Activated T-cell treated with anti-CD3 and anti-CD28 coated beads for 4 hours (primary cell): ENCODE data around the gene KLF15.

ENCODE experiments used
- DNase-seq: peaks from one replicate; pipeline ENCODE4 v3.0.0-alpha.2; 2020

The KLF15 gene

DNA sequence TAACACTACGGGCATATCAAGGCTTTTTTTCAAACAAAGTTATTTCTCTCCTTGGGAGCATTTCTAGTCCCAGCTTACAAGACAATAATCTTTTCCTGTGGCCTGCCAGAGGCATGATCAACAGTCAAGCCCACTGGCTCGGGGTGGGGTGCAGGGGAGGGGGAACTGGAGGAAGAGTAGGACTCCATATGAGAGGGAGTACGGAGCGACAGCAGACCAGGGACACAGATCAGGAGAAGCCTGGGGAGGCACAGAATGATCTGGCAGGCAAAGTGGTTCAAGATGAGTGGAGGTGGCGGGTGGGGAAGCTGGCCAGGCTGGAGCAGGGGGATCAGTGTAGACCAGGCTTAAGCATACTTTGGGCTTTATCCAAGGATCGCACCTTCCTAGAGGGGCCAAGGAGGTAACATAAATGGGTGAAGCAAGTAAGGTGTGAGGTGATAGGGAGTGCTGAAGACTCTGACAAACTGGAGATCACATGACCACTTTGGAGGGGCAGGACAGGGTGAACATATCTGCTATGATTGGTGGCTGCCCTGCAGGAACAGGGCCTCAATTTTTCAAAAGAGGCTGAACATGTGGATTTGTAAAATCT, 37.4 kb downstream of the KLF15 start:
- no peak for DNase-seq

DNA sequence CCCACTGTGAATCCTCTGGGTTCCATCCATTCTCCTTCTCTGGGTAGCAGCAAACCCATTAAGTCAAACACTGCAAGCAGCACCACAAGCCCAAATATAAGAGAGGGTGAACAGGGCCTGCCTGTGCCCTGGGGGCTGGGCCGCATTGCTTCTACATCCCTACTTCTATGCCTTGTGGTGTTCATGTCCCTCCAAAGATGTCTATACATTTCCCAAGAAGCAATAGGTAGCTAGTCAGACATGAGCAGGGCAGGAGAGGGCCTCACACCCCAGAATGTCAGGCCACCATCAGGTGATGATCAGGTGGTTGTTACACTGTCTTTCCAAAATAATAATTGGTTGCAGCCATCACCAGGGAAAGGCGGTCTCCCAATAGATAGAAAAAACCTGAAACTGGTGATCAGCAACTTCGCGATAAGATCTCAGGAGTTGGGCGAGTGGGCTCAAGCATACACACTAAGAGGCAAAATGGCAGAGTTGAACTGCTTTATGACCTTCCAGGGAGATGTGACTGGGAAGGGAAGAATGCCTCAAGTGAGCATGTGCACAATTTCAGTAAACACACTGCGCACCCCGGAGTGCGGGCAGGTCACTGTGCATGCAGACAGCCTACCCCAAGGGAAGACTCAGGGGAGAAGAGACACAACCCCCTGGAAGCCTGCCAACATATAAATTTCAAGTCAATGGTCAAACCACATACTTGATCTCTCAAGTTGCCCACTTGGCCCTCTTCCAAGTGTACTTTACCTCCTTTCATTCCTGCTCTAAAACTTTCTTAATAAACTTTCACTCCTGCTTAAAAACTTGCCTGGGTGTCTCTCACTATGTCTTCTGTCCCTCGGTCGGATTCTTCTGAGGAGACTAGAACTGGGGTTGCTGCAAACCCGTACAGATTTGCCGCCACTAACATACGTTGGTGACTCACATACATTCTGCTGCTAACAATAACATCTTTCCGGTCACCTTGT, 39.9 kb downstream of the KLF15 start:
- no peak for DNase-seq

DNA sequence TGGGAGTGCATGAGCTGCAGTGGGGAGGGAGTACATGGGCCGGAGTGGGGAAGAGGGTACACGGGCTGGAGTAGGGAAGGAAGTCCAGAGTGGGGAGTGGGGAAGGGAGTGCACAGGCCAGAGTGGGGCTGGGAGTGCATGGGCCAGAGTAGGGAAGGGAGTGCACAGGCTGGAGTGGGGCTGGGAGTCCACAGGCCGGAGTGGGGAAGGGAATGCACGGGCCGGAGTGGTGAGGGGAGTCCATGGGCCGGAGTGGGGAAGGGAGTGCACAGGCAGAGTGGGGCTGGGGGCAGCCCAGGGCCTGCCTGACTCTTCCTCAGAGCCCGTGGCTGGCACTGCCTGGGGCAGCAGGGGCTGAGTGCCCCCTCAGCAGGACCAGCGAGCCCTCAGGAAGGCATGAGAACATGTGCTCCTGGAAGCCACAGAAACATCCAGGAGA, 40.7 kb downstream of the KLF15 start:
- DNase-seq: no peak

DNA sequence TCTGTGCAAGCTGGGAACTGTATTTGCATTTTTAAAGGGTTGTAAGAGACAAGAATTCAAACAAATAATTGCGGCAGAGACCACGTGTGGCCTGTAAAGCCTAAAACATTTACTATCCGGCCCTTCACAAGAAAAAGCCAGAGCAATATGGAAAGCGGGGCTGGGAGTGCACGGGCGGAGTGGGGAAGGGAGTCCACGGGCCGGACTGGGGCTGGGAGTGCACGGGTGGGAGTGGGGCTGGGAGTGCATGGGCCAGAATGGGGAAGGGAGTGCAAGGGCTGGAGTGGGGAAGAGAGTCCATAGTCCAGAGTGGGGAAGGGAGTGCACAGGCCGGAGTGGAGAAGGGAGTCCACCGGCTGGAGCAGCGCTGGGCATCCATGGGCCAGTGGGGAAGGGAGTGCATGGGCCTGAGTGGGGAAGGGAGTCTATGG, 41.2 kb downstream of the KLF15 start:
- no peak for DNase-seq

DNA sequence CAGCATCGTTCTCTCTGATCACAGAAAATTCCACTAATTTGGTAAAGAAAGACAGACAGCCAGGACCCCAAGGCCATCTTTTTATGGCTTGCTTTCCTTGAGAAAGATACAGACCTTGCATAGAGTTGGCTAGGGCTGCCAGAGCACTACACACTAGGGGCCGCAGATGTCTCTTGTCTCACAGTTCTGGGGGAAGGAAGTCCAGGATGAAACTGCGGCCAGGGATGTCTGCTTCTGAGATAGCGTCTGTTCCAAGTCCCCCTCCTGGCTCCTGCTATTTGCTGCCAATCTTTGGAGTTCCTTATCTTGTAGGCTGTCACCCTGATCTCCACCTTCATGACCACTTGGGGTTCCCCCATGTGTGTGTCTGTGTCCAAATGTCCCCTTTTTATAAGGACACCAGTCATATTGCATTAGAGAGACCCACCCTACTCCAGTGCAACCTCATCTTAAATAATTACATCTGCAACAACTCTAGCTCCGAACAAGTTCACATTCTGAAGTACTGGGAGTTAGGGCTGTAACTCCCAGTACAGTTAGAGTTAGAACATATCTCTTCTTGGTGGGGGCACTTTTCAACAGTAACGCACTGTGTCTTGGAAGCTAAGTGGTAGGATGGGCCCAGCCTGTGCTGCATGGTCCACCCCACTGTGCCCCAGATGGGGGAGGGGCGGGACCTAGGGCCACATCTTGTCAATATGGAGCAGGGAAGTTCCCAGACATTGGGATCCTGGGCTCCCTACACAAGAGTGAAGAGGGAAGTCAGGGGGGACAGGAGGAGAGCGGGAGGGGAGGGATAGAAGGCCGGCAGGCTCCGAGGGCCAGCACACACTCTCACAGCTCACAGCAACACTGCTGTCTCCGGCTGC, 42.2 kb downstream of the KLF15 start:
- no peak for DNase-seq

DNA sequence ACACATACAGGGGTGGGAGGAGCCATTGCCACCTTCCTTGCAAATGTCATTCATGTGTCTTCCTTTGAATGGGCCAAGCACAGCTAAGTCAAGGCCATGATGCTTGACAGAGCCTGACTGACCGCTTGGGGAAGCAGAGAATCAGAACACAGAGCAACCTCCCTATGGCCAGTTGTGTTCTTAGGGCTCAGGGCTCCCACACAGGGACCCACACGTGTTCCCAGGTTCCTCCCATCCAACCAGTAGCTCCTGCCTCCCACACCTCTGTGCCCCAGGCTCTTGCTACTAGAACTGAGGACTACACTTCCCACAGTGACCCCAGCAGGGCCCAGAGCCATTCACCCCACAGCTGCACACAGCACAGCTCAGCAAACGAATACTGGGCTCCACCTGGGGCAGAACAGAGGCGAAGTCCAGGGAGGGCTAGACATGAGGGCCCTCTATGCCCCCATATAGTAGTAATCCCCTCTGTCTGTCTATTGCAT, 42.9 kb downstream of the KLF15 start:
- no peak for DNase-seq

DNA sequence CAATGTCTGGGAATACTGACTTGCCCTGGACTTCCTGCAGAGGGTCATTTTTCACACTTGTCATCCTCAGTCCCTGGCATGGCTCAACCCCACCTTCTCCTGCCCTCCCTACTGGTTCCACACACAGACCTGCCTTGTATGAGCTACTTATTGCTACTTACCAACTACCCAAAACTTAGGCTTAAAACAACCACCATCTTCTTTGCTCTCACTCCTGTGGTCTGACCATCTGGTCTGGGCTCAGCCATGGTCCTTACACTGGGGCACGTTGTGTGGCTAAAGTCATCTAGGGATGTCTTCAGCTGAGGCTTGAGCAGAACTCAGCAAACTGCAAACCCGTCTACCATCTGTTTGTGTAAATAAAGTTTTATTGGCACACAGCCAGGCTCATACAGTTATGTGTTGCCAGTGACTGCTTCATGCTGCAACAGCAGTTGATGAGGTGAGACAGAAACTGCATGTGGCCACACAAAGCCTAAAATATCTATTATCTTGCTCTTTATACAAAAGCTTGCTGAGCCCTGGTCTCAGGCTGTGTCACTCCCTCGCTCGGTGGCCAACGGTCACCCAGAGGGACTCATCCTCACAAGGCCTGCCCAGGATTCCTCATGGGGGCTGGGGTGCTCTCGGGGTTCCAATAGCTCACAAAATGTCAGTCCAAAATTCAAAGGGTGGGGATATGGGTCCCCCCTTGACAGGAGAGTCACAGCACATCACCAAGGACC, 43.5 kb downstream of the KLF15 start:
- no peak for DNase-seq

DNA sequence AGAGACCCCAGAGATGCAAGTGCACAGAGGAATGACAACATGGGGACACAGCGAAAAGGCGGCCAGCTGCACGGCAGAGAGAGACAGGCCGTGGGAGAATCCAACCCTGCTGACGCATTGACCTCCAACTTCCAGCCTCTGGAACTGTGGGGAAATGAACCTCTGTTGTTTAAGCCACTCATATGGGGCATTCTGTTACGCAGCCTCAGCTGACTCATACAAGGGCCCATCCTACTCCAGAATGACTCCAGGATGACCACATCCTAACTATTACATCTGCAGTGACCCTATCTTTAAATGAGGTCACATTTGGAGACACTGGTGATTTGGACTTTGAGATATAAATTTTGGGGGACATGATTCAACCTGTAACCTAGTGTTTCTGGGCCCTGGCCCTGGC, 44.0 kb downstream of the KLF15 start:
- DNase-seq: no peak

DNA sequence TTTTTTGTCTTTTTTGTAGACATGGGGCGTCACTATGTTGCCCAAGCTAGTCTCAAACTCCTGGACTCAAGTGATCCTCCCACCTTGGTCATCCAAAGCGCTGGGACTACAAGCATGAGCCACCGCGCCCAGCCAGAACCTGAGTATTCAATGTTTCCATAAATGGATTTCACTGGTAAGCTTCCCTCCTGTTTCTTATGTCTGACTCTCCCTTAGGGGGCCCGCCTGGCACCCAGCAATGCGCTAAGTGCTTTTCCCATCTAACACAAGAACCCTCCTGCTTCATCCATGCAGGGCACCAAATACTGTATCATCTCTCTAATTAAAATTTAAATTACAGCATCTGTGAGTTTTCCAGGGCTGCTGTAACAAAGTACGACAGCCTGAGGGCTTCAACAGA, 44.9 kb downstream of the KLF15 start:
- no peak for DNase-seq

DNA sequence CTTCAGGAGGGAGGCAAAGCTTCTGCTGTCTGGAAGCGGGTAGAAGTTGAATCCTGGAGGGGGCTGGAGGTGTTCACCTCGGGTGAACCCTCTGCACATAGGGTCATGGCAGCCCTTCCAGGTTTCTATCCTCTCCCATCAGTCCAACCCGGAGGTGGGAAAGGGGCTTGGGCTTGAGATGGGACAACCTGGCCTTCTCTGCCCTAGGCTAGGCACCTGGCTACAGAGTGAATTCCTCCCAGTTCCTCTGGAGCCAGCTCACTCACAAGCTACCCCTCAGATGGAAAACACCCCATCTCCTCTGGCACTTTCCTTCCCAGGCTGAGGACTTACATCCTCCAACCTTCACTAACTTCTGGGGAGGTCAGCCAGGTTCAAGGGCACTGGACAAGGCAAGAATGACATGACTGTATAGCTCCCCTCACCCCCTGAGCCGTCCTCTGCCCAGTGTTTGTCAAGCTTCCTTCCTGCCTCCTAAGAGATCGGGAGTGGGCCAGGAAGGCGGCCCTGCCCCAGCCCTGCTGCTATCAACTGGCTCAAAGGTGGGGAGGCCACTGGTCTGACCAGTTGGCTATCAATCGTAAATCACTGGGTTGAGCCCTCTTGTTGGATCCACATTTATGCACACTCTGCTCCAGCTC, 45.8 kb downstream of the KLF15 start:
- no peak for DNase-seq

DNA sequence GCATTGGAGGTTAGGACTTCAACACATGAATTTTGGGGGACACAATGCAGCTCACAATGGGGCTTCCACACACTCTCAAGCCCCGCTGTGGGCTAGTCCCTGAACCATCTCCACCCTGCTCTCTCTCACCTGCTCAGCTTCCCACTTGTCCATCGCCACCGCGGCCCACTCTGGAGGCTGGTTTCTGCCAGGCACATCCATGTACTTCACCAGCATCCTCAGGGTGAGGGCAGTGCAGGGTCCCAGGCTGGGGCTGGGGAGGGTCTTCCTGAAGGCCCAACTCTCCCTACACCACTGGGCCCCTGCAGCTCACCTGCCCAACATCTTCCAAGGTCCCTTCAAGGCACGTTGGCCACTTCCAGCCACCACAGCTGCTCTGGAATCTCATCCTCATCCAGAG, 46.4 kb downstream of the KLF15 start:
- no peak for DNase-seq

DNA sequence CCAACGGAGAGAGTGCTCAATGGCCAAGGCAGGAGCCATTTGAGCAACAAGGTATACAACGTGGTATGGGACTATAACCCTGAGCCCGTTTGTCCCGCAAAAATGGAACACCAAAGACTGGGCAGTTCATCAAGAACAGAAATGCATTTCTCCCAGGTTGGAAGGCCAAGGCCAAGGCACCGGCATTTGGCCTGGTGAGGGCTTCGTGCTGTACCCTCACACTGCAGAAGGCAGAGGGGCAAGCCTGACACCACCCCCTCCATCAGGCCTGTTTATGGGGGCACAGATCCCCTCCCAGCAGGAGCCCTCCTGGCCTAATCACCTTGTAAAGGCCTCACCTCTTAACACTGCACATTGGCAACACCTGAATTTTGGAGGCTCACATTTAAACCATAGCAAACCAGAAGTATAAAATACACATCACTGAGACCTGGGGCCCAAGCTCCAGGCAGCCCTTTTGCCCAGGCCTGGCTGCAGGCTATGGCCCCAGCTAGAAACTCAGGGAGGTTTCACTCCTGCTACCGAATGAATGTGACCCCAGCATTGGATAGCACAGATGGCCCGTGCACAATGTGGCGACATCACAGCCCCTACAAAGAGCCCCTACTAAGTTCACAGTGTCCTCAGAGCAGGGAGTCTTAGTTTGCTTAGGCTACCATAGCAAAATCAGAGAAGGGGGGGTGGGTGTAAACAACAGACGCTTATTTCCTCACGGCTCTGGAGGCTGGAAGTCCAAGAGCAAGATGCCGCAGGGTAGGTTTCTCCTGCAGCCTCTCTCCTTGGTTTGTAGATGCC, 47.1 kb downstream of the KLF15 start:
- no peak for DNase-seq

DNA sequence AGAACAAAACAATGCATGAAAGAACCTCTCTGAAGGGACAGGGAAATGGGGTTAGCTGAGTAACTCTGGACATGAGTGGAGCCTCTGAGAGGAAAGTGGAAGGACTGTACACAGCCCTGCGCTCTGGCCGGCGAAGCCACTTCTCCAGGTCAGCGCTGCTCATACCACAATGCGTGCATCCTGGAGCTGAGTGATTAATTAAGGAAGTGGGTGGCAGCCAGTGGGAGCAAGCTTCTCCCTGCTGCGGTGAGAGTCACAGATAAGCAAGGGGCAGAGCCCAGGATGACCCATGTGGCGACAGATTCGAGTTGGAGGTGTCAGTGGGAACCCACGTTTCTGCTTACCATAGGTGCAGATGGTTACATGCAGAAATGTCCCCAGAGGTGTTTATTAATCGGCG, 48.0 kb downstream of the KLF15 start:
- DNase-seq: no peak

DNA sequence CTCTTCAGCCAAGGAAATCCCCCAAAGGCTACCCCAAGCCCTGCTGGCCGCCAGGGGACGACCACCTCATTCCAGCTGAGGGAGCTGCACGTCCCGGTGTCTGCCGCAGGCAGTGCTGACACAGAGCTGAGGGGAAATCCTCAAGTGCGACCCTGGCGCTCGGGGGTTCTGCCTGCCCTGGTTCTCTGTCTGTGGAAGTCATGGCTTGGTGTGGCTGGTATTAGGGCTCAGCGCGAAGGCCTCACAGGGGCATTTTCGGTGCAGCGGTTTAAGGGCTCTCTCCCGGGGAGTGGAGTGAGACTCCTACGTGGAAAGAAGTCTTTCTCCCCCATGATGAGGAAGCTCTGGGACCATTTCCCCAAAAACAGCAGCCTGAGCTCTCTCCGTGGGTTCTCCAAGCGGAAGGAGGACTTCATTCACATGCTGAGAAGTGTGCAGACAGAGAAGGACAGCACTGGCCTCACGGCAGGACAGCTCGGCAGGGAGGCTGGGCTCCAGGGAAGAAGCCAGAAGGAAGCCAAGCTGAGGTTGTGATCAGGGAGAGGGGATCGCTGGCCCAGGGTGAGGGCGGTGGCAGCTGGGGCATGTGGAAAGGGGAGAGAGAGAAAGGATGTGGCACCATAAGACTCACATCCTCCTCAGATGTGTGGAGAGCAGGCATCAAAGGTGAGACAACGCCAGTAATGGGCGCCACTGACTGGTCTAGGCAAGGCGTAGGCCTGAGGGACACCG, 48.6 kb downstream of the KLF15 start:
- DNase-seq: no peak

DNA sequence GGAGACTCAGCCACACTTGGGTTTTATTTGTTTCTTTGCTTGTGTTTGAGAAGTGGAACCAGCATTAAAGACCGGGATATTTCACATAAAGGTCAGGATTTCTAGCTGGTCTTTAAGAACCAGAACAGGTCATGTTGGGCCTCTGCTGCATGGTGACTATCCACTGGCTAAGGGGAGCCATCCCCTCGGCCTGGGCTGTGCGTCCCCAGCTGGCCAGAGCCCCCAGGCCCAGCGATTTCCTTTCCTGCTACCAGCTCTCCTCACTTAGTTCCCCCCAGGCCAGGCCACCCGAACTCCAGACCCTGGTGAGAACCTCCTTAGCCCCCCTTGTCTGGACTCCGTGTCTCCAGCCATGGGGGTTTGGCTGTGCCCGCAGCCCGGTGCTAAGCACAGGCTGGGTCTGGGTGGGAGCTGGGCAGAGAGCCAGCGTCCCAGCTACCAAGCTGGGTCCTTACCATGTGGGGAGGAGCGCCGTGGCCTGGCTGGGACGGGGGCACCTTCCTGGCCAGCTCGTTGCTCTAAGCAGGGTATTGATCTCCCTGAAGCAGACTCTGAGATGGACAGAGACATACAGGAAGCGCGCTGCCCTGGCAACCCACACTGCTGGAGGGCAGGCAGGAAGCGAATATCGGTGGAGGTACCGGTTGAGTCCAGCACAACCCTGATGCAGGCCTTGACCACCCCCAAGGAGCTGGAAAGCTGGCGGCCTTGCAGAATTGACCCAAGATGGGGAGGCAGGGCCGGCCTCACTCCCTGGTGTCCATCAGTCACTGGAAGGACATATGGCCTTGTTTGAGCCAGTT, 49.4 kb downstream of the KLF15 start:
- DNase-seq: no peak

DNA sequence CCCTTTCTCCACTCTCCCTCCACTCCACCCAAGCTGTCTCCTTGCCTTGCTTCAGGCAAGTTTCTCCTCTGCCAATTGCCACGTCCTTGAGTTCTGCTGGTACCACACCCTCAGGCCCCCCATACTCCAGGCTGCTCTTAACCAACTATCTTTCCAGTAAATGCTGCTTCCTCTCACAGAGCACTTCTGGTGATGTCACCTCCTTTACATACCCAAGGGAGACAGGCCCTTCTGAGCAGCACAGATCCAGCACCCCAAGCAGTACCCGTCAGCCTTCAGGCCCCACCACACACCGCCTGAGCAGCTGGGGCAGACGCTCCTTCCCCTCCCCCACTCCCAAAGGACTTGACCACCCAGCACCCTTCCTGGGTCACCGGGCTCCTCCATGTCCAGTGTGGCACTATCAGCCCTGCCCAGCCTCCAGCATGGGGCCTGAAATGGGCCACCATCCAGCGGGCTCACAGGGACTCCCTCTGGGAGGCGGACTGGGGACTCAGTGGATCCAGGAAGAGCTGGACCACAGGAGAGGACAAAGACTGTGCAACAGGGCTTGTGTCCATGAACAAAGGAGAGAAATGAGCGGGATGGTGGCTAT, 50.2 kb downstream of the KLF15 start:
- DNase-seq: no peak

DNA sequence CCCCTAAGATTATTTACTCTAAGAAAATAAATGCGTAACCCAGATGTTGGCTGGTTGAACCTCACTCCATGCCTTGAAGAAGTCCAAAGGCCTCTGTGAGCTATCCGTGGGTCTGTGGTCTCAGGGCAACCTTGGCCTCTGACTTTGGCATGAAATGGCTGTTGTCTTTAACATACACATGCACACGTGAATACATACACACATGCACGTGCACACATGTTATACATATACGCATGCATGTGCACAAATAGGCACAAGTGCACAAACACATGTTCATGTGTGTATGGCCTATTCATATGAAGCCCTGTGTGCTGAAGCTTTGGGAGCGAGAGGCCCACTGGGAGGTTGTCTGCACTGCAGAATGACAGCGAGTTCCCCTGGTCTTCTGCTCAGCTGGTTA, 50.8 kb downstream of the KLF15 start:
- no peak for DNase-seq

DNA sequence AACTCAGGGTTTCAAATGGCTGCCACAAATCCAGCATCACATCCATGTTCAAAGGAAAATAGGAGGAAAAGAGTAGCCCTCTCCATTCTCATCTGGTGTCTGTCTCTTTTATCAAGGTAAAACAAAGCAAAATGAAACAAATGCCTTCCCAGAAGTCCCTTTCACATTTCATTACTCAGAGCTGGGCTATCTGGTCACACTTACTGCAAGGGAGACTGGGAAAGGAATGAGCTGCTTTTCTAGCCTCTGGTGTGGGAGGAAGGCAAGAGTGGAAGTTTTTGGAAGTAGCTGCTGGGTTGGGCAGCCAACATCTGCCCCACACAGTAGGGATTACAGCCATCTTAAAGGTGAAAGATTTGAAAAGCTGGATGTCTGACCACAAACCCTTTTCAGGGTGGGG, 51.8 kb downstream of the KLF15 start:
- DNase-seq: no peak

DNA sequence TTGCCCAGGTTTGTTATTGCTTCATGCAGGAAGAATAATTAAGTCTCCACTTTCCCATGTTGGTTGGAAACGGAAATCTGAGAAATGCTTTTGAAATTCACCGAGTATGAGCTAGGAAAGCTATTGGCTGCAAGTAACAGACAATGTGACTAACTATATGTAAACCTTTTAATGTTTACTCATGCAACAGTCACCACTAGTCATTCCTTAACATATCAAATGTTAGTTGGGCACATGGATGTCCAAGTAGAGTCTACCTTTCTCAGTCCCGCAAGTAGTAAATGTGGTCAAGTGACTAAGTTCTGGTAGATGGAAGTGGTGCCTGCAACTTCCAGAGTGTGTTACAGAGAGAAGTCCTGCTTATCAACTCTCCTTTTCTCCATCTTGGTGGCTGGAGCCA, 52.5 kb downstream of the KLF15 start:
- no peak for DNase-seq
